GM12878 (cell line): Measurements from ENCODE around the gene OR56A5. TPM values are rescaled to one million over a fixed set of nuclear protein-coding genes. Genes with fewer than 3 reads are reported as not detected.

Experiments used
- ATAC-seq: fragments of 200-7000 bp; cut with Tn5 transposase; 3 replicates; pipeline ENCODE4 v1.9.1; 2020; ENCODE audit warnings: mild to moderate bottlenecking, moderate library complexity
- BruUV-seq: library from RNA; stranded (reverse); fragments of 400-500 nt; replicated peaks from 2 replicates; lab custom pipeline; 2021; lab: Mats Ljungman, UMichigan
- CTCF ChIA-PET: fragments of 300-600 bp; sonication (Branson Sonifier 250); formaldehyde crosslinking; extraction: SDS; loops from one replicate; lab custom pipeline; 2021; ENCODE audit warnings: inconsistent platforms; lab: Yijun Ruan, JAX
- POLR2A ChIA-PET: fragments of 350-600 bp; formaldehyde crosslinking; extraction: SDS; loops from one replicate; lab custom pipeline; 2021; ENCODE audit warnings: inconsistent platforms; lab: Charles Lee
- RAD21 ChIA-PET: fragments of 300-600 bp; sonication (Branson Sonifier 250); formaldehyde crosslinking; loops from one replicate; lab custom pipeline; 2023; ENCODE audit warnings: antibody characterized with exemption; ENCODE audit not compliant: unreplicated experiment; lab: Charles Lee
- SMC1A ChIA-PET: fragments of 300-600 bp; sonication (Branson Sonifier 250); formaldehyde crosslinking; loops from one replicate; lab custom pipeline; 2023; ENCODE audit not compliant: unreplicated experiment, uncharacterized antibody; lab: Charles Lee
- DNase-seq: peaks from one replicate; pipeline ENCODE4 v3.0.0-alpha.2; 2011; ENCODE audit warnings: low read depth, low spot score
- FAIRE-seq: peaks from 3 replicates; lab custom pipeline; 2011; peaks lifted over from hg19 to GRCh38; lab: Jason Lieb, UNC
- H2AFZ ChIP-seq: 2 replicates; pipeline ENCODE4 v1.6.0; 2011; ENCODE audit warnings: low read depth, low read length, control low read depth; ENCODE audit not compliant: control insufficient read depth
- H3K27ac ChIP-seq: 2 replicates; pipeline ENCODE4 v1.5.1; 2011; ENCODE audit warnings: control low read depth; ENCODE audit not compliant: control insufficient read depth, insufficient read depth
- H3K27me3 ChIP-seq, 2 experiments: replicated peaks in 1 of 2; 2 replicates each; pipeline versions ENCODE4 v1.6.0 to v1.6.1; 2011; ENCODE audit warnings: low read length in 1 of 2; ENCODE audit not compliant: control insufficient read depth in 2 of 2, insufficient read depth in 2 of 2
- H3K36me3 ChIP-seq, 2 experiments: 2 replicates each; pipeline ENCODE4 v1.5.1; 2011; ENCODE audit warnings: low read length in 1 of 2; ENCODE audit not compliant: control insufficient read depth in 2 of 2, insufficient read depth in 2 of 2
- H3K4me1 ChIP-seq: 2 replicates; pipeline ENCODE4 v1.6.1; 2011; ENCODE audit warnings: mild to moderate bottlenecking, low read length, moderate library complexity, mixed read lengths; ENCODE audit not compliant: control insufficient read depth, insufficient read depth
- H3K4me2 ChIP-seq: 2 replicates; pipeline ENCODE4 v1.6.0; 2011; ENCODE audit warnings: control low read depth; ENCODE audit not compliant: control insufficient read depth, insufficient read depth
- H3K4me3 ChIP-seq: fragments of 200-600 bp; sonication (generic); 2 replicates; pipeline ENCODE4 v1.5.1; 2016
- H3K79me2 ChIP-seq: 2 replicates; pipeline ENCODE4 v1.6.0; 2011; ENCODE audit warnings: low read length; ENCODE audit not compliant: control insufficient read depth, insufficient read depth
- H3K9ac ChIP-seq: 2 replicates; pipeline ENCODE4 v1.8.0; 2011; ENCODE audit warnings: low read length, control low read depth, mixed read lengths; ENCODE audit not compliant: control insufficient read depth, insufficient read depth
- H3K9me3 ChIP-seq: replicated peaks from 3 replicates; pipeline ENCODE4 v1.5.1; 2011; ENCODE audit warnings: mild to moderate bottlenecking, low read length; ENCODE audit not compliant: control insufficient read depth, insufficient read depth
- H4K20me1 ChIP-seq: 2 replicates; pipeline ENCODE4 v1.6.0; 2011; ENCODE audit not compliant: control insufficient read depth, insufficient read depth
- ATF2 ChIP-seq: IDR thresholded peaks from 2 replicates; pipeline ENCODE4 v1.6.1; 2012; ENCODE audit warnings: low read length, inconsistent platforms
- HSF1 ChIP-seq: fragments of 150-350 bp; IDR thresholded peaks from 2 replicates; pipeline ENCODE4 v1.6.1; 2014; ENCODE audit warnings: mild to moderate bottlenecking, low read depth, low read length
- NBN ChIP-seq: fragments of 450-650 bp; IDR thresholded peaks from 2 replicates; pipeline ENCODE4 v1.6.1; 2016
- PAX8 ChIP-seq: fragments of 450-650 bp; IDR thresholded peaks from 2 replicates; pipeline ENCODE4 v1.6.1; 2017; ENCODE audit warnings: mild to moderate bottlenecking, moderate library complexity
- RCOR1 ChIP-seq: conservative IDR thresholded peaks from 2 replicates; pipeline ENCODE4 v1.6.1; 2012; ENCODE audit warnings: low read depth, low read length, improper control_type of control experiment
- TARDBP ChIP-seq: IDR thresholded peaks from 2 replicates; pipeline ENCODE4 v1.6.1; 2016; ENCODE audit warnings: borderline replicate concordance
- TCF12 ChIP-seq: IDR thresholded peaks from 2 replicates; pipeline ENCODE4 v1.6.1; 2011; ENCODE audit warnings: low read depth, mild to moderate bottlenecking, low read length
- ZZZ3 ChIP-seq: IDR thresholded peaks from 2 replicates; pipeline ENCODE4 v1.6.1; 2011; ENCODE audit warnings: low read depth; ENCODE audit not compliant: control insufficient read depth, insufficient read length
- WGBS: methylation state at CpG from one replicate; pipeline ENCODE4 v1.1.6; 2016; ENCODE audit warnings: low lambda C conversion rate; ENCODE audit not compliant: insufficient replicate concordance, insufficient coverage; ENCODE audit errors: missing lambda C conversion rate; 5-methylcytosine and 5-hydroxymethylcytosine counted together
- in situ Hi-C: fragments of 300-500 bp; cut with MboI; formaldehyde crosslinking; loops from 9 replicates; pipeline ENCODE4 v1.14.3; 2018; ENCODE audit warnings: mixed read lengths
- intact Hi-C: fragments of 100-400 bp; cut with micrococcal nuclease; formaldehyde crosslinking; loops from one replicate; pipeline ENCODE4 v1.14.2; 2022; ENCODE audit not compliant: unreplicated experiment
- polyA plus RNA-seq, 11 experiments: library from polyadenylated mRNA; depleted of rRNA in 4 of 11; unstranded in 6 of 11; stranded (reverse) in 5 of 11; fragments of >200 nt; fragmentation: Nextera tagmentation in 4 of 11; fragmentation: Illumina TruSeq in 1 of 11; extraction: Ambion mirVana in 4 of 11; extraction: Trizol in 1 of 11; gene quantifications; 1 replicate in 1 of 11; 2 replicates in 10 of 11; pipeline versions ENCODE4 v1.2.1 to v1.2.3, GENCODE V29; 2011 to 2016; ENCODE audit warnings: inconsistent platforms in 2 of 11, missing spikeins in 2 of 11, low read depth in 1 of 11
- total RNA-seq, 4 experiments: library from RNA; depleted of rRNA in 3 of 4; stranded (reverse); fragments of >200 nt in 3 of 4; fragmentation: Illumina TruSeq in 1 of 4; extraction: Trizol in 1 of 4; gene quantifications; 2 replicates each; pipeline versions ENCODE4 v1.2.1 to v1.2.3, GENCODE V29; 2013 to 2021
- TF ChIP-seq, protein P1 (sequence below): fragments of 450-650 bp; IDR thresholded peaks from 2 replicates; pipeline ENCODE4 v1.6.1; 2017; ENCODE audit warnings: mild to moderate bottlenecking, low read depth, inconsistent platforms; ENCODE audit not compliant: poor library complexity, severe bottlenecking

OR56A5 gene
- total and polyA plus RNA-seq, 10 of the 15 experiments (the other 5 are each of a cell fraction or from before 2014, with no cell fraction given) = not detected

- TF ChIP-seq ATF2 = no peak
- TF ChIP-seq HSF1 = no peak
- TF ChIP-seq PAX8 = no peak
- no peak for TF ChIP-seq TCF12
- no peak for TF ChIP-seq RCOR1
- TF ChIP-seq, protein P1, sequence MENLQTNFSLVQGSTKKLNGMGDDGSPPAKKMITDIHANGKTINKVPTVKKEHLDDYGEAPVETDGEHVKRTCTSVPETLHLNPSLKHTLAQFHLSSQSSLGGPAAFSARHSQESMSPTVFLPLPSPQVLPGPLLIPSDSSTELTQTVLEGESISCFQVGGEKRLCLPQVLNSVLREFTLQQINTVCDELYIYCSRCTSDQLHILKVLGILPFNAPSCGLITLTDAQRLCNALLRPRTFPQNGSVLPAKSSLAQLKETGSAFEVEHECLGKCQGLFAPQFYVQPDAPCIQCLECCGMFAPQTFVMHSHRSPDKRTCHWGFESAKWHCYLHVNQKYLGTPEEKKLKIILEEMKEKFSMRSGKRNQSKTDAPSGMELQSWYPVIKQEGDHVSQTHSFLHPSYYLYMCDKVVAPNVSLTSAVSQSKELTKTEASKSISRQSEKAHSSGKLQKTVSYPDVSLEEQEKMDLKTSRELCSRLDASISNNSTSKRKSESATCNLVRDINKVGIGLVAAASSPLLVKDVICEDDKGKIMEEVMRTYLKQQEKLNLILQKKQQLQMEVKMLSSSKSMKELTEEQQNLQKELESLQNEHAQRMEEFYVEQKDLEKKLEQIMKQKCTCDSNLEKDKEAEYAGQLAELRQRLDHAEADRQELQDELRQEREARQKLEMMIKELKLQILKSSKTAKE = no peak
- TF ChIP-seq, all 136 proteins: peak for 0
Measured at GRCh38 chr11:5932671-5933070, 35.6 kb downstream of the OR56A5 start (continued).

DNA sequence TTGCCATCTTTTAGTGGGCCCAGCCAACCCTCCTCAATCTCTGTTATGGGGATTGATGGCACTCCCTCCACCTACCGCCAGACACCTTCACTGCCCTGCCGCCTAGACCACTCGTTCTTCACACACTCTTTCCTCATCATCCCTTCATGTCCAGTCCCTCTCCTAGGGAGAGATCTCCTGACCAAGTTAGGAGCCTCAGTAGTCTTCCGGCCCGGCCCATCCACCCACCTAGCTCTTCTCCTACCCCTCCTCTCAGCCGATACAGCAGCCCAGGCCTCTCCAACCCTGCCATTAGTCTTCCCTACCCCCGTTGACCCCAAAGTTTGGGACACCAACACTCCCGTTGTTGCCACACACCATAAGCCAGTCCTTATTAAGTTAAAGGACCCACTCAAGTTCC, 37.2 kb downstream of the OR56A5 start:
- no peak overlapping the region for H3K4me2 ChIP-seq
- no peak for FAIRE-seq
- ChIA-PET POLR2A (no interaction called here), CTCF (no interaction called here), SMC1A (no interaction called here), RAD21 (no interaction called here)
- BruUV-seq = no TSS peak
- intact Hi-C loops (no loop called here), in situ Hi-C loops (no loop called here)
- TF ChIP-seq NBN = no peak
- TF ChIP-seq TARDBP = no peak
- no peak for TF ChIP-seq HSF1
- TF ChIP-seq ZZZ3 = no peak
- ATAC-seq = no peak
- no peak overlapping the region for H2AFZ ChIP-seq
- no peak overlapping the region for H3K4me3 ChIP-seq
- H3K27ac ChIP-seq = no peak overlapping the region
- no peak for DNase-seq
- H3K4me1 ChIP-seq = no peaks in the 10 kb centered on the region
- H3K9me3 ChIP-seq = no peaks in the 10 kb centered on the region; the same call in 2 of the 3 replicates
- no peak overlapping the region for H3K9ac ChIP-seq
- H3K27me3 ChIP-seq = no peaks in the 10 kb centered on the region
- no peaks in the 10 kb centered on the region for H4K20me1 ChIP-seq
- no peaks in the 10 kb centered on the region for H3K36me3 ChIP-seq
- no peaks in the 10 kb centered on the region for H3K79me2 ChIP-seq
- 53% methylated on average over 8 of the region's 8 CpGs for WGBS
